Measurements from ENCODE around the gene PRKCE.

The PRKCE gene

GRCh38 chr2:46163804-46164528, 512.5 kb downstream of the PRKCE start:
- no peak for DNase-seq

DNA sequence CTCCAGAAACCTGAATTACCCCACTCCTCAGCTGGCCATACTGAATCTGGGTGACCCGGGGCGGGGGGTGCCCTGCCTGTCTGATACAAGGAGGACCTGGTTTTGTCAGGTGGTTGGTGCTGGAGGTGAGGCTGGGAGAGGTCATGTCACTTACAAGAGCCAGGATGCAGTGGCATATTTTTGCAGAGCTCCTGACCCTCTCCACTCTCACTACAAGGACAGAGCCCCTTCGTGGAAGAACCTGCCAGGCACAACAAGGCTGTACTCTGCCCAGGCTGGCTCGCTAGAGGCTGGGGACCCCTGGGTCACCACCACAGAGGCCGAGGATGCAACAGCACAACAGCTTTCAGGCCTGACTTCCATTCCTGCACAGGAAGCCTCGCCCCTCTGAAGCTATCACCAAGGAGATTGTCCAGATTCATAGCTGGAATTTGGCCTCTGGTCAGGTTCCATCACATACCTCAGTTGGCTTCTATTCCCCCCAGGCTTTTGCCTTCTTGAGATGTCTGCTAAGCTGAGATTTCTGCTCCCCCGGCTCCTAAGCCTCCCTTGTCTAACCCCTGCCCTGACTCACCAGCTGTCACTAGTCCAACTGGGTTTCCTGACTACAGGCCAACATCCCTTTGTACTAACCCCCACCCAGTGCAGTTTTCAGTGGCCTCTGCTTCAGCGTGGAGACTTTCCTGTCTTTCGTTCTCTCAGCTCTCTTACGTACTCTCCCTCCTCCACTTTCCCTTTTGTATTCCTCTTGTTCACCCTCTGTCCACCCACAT, 513.2 kb downstream of the PRKCE start:
- DNase-seq, result no peak

DNA sequence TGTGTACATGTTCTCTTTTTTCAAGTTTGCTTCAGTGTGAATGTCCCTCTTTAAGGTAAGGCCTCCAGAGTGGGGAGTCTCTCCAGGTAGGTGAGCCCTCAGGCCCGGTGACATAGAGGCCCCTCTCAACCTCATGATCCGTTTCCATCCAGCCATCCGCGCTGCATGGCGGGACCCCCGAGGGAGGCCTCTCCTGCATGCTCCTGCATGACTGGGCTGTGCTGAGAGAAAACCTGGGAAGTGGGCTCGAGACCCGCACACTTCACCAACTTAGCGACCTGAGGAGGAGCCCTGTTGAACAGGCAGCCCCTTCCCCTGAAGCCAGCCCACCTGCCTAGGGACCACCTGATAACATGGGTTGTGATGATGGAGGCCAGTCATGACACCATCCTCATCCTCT, 514.4 kb downstream of the PRKCE start:
- no peak for DNase-seq

GRCh38 chr2:46167406-46167805, 515.9 kb downstream of the PRKCE start:
- no peak for DNase-seq

DNA sequence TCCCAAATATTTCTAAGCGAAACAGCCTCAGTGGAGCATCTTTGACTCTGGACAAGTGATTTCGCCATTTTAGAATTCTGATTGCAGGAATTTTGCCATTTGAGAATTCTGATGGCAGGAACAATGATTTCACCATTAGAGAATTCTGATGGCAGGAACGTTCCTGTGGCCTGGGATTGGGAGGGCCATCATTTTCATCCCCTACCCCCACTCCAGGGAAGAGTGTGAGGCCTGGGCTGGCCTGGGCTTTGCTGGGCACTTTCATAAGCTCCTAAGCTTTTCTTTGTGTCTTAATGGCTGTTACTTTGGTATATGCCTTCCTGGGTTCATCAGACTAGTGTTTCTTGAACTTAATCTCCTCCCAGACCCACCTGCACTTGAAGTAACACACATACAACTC, 516.4 kb downstream of the PRKCE start:
- DNase-seq, result no peak

DNA sequence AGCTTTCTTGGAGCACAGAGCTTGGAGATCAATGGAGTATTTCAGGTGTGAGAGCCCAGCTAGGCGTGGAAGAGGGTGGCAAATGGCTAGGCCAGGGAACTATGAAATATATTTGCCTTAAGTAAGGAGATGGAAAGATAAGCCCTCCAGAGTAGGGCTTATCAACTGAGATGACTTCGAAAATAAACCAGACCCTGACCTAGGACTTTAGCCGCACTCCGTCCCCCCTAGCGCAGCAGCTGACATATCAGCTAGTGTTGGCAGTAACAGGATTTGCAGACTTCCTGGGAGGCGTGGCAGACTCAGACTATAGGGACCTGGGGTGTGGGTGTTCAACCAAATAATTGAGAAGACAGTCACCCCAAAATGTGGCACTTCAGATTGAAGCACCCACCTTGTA, 518.0 kb downstream of the PRKCE start:
- DNase-seq, result no peak

- DNase-seq, result no peak
Measured at GRCh38 chr2:46170026-46170425, 518.6 kb downstream of the PRKCE start.

GRCh38 chr2:46170611-46171350, 519.3 kb downstream of the PRKCE start:
- no peak for DNase-seq

DNA sequence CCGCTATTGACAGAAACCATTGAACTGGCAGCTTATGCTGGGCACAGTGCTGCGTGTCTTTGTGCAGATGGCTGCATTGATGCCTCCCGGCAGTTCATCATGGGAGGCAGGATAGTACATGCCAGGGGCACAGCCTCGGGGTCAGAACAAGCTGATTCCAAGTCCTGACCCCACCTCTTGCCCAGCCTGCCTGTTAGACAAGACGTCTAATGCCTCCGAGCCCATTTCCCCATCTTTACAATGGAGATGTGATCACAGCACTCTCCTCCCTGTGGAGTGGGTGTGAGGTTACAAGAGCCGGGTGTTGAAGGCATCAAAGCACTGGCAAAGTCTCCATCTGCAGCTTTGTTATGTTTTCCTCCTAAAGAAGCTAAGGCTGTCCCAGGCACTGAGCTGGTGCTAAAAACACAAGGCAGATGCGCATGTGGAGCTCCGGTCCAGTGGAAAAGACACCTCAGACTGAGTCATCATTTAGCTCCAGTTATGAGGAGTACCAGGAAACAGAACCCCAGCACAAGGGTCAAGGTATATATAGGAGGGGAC, 520.0 kb downstream of the PRKCE start:
- DNase-seq, result no peak

- DNase-seq, result peak in 1 of 2 experiments; percentile 24
Measured at GRCh38 chr2:46171996-46172546, 520.6 kb downstream of the PRKCE start.

DNA sequence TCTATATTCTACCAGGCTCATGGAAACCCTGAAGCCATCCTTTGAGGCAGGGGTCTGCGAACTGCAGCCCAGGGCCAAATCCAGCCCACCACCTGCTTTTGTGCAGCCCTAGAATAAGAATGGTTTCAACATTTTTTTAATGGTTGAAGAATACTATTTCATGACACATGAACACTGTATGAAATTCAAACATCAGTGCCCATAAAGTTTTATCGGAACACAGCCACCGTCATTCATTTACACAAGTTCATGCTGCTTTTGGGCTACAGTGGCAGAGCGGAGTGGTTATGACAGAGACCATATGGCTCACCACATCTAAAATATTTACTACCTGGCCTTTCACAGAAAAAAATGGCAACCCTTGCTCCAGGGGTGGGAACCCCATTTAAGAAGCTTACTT, 521.6 kb downstream of the PRKCE start:
- DNase-seq, result no peak

DNA sequence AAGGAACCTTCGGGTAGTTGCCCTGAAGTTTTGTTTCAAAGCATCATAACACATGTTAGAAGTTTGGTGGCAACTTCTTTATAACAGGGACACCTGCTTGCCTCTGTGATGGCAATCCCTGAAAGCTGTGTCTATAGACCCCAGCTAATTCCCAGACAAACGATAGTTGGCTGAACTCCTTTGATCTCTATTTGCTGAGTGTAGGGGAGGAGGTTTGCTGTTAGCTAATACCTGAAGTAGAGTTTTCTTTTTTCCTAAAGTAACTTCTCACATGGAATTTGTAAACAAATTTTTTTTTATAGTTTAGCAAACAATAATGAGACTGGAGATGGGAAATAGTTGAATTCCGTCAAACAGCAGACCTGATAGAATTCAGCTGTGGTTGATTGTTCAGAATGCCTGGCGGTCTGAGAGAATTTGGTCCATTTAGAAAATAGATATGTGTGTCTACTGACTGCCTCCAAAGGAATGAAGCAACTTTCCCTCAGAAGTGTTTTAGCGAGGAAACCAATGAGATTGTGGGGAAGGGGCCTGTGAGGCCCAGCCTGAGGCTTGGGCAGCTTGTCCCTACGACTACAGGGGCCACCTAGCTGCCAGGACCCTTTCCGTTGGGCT, 522.3 kb downstream of the PRKCE start:
- no peak for DNase-seq

GRCh38 chr2:46174345-46175170, 523.1 kb downstream of the PRKCE start:
- DNase-seq, result no peak

DNA sequence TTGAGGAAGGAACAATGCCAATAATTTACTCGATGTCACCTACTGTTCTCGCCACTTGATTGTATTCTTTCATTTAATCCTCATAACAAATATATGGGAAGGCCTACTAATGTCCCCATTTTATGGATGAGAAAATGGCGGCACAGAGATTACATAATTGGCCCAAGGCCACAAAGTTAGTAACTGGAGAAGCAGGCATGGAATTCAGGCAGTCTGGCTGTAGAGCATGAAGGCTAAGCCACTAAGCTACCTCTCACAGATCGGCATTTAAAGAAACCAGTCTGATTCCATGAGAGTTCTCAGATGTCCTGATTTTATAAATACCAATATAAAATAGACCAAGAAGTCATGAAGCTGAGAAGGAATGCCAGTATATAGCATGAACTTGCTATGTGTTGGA, 523.9 kb downstream of the PRKCE start:
- DNase-seq, result no peak

DNA sequence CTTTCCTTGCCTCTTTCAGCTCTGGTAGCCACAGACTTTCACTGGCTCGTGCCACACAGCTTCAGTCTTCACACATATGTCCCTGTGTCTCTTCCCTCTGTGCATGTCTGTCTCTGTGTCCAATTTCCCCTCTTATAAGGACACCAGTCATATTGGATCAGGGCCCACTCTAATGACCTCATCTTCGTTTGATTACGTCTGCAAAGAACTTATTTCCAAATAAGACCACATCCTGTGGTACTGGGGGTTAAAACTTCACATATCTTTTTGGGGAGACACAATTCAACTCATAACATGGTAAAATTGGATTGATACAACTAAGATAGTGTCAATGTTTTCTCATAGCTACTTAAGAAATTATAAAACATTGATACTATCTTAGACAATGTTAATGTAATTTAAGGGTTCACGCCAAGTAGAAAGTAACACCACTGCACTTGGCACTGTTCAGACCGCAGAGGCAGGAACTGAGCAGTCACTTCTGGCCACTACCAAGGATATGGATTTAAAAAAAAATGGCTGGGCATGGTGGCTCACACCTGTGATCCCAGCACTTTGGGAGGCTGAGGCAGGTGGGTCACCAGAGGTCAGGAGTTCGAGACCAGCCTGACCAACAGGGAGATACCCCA, 526.1 kb downstream of the PRKCE start:
- no peak for DNase-seq

DNA sequence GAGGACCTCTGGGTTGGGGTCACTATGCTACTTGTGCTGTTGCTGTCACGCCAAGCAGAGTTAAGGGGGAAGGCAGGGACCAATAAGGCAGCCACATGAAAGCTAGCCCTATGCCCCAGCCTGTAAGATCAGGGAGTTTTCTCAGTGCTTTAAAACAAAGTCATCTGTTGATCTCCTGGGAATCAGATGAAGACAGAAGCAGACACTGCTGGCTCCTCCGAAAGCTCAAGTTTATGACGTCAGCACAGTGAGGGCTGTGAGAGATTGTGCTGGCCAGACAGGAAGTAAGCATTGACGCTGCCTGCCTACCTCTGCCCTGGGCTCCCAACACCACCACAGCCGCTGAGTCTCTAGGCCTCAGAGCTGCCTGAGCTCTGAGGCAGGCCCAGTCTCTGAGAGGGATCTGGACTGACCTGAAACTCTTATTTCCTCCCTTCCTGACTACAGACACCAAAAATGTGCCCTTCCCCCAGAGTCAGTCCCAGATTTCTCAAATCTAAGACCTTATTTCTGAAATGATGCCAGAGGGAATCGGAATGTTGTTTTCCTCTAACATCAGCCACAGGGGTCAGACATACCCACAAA, 527.7 kb downstream of the PRKCE start:
- DNase-seq, result no peak

DNA sequence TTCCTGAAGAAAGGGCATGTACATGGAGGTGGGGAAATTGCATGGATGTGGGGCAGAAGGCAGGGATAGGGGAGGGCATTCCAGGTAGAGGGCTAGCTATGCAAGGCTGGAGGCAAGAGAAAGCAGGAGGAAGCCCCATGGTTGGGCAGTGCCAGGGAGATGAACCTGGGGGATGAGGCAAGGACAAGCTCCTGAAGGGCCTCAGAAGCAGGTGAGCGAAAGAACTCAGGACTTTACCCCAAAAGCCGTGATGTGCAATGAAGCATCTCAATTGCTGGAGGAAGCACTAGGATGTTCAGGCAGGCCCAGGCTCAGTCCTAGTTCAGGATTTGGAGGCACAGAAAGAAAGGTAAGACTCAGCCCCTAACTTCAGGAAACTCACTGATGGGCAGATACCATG, 528.7 kb downstream of the PRKCE start:
- DNase-seq, result no peak

- no peak for DNase-seq
Measured at GRCh38 chr2:46181306-46181705, 529.8 kb downstream of the PRKCE start.

DNA sequence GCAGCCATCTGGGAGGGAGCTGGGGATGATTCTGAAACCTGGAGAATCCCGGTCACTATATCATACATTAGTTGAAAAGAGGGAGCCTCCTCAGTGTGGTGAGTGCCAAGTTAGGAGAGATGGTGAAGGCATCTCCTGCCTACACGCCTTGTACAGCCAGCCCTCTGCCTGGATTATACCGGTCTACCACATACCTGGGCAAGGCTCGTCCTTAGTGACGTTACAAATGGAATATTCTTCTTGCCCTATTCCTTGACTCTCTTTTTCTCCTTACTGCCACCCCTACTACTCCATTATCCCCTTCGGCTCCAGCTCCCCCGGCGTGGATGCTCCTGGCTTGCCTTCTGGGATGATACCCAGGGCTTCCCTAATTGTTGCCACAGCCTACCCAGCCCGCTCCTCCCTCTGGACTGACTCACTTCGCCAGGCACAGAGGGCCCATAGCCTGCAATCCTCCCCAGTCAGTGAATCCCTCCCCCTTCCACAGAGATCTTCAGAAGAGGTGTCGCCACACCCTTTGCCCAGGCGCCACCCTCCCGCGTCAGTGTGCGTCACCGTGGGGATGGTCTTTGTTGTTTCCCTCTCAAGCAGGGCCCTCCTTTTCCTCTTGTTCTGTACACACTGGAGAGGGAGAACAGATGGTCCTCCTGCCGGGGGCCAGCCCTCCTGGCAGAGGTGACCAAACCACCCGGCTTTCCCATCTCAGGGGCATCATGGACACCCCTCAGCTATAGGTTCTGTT, 530.5 kb downstream of the PRKCE start:
- DNase-seq, result no peak

GRCh38 chr2:46183426-46183825, 532.0 kb downstream of the PRKCE start:
- no peak for DNase-seq
